GM18511 (cell line): Measurements from ENCODE around the gene APEH.

Experiments used
- ATAC-seq: cut with Tn5 transposase; IDR thresholded peaks from one replicate; pipeline ENCODE4 v1.9.1; 2021; ENCODE audit warnings: mild to moderate bottlenecking, moderate library complexity; ENCODE audit not compliant: unreplicated experiment

Gene APEH

GRCh38 chr3:49723628-49724551, 49.7 kb downstream of the APEH start, which contains the start of gene GMPPB:
Gene GMPPB (minus strand): TSS chr3:49723951. CDS start chr3:49723726, 225 bp downstream.
- peak; percentile 79 for ATAC-seq

GRCh38 chr3:49724586-49724985, 50.4 kb downstream of the APEH start:
- no peak for ATAC-seq

- no peak for ATAC-seq
Observed at GRCh38 chr3:49725906-49726681, 51.9 kb downstream of the APEH start.

GRCh38 chr3:49727154-49727923, 53.2 kb downstream of the APEH start:
- ATAC-seq: no peak

GRCh38 chr3:49727924-49728361, 53.8 kb downstream of the APEH start:
- no peak for ATAC-seq

- no peak for ATAC-seq
Observed at GRCh38 chr3:49729966-49730609, 55.9 kb downstream of the APEH start.

GRCh38 chr3:49732597-49732996, 58.4 kb downstream of the APEH start:
- ATAC-seq: no peak

GRCh38 chr3:49733551-49733950, 59.4 kb downstream of the APEH start:
- ATAC-seq: no peak
